ENCODE measurements around the gene ACSF3.
A peak's percentile ranks its signal among the peaks of the same experiment; 100 is the strongest.

Gene ACSF3

GRCh38 chr16:89131783-89132182 is 38.1 kb downstream of the ACSF3 start:
- ATAC-seq (peak; percentile 32), DNase-seq (no peak)

GRCh38 chr16:89132194-89133005 is 38.7 kb downstream of the ACSF3 start:
- no peak for DNase-seq
- no peak for ATAC-seq

GRCh38 chr16:89133457-89134127 is 39.9 kb downstream of the ACSF3 start:
- no peak for ATAC-seq
- no peak for DNase-seq

GRCh38 chr16:89134269-89134668 is 40.6 kb downstream of the ACSF3 start:
- DNase-seq (no peak), ATAC-seq (no peak)

DNA sequence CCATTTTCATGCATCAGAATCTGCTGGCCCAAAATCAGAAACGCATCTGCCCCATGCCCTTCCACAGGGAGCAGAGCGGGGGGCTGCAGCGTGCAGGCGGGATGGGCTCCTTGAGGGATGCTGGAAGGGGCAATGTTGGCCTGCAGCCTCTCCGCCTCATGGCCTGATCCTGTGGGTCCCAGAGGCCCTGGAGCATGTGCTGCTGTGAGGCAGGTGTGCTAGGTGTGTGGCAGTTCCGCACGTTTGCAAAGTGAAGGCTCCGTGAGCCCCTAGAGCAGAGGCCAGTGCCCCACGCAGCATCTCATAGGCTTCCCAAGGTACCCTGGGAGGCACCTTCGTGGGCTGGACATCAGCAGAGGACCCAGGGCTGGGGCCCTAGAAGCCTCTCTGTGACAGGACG is 41.5 kb downstream of the ACSF3 start:
- DNase-seq (no peak), ATAC-seq (no peak)

GRCh38 chr16:89135971-89136765 is 42.5 kb downstream of the ACSF3 start:
- ATAC-seq (no peak), DNase-seq (no peak)

DNA sequence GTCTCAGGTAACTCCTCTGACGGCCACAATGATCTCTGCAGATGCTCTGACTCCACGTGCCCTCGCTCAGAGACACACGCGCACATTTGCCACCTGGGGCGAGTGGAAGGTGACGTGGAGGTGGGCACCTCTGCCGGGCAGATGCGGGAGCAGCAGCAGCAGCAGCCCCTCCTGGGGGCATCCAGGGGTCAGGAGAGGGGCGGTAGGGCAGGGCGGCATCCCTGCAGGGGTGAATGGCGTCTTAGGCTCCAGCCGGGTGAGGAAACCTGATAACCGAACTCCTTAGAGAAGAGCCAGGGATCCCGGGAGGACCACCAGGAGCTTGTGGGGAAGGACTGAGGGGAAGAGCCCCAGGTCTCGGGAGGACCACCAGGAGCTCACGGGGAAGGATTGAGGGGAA is 43.3 kb downstream of the ACSF3 start:
- no peak for DNase-seq
- no peak for ATAC-seq

DNA sequence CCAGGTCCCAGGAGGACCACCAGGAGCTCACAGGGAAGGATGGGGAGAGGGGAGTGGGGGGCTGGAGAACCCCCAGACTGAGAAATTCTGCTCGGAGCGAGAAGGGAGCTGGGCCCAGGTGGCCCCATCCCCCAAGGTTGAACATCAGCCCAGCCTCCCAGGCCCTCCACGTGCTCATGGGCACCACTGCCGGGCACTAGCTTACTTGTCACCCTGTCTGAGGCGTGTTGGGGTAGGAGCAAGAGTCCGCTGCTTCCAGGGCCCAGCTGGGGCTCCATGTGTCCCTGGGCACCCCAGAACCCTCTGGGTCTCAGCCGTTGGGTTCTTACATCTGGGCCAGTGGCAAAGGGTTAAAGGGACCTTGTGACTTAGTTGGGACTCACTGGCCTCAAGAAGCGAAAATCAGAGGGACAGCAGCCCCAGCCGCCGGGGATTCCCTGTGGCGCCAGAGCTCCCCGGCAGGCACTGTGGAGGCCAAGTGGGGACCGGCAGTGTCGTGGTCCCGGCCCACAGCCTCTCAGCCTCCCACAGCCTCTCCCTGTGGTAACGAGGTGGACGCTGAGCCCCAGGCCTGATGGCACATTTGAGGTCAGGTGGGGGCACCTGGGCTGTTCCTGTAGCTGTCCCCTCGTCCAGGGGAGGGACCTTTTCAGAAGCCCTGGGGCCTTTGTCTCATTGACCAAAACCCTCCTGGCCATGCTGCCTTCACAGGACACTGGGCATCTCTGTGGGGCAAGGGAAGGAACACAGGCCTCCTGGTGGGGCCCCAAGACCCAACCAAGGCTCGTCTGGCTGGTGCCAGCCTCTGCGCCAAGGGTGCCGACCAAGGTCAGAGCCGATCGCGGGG is 44.2 kb downstream of the ACSF3 start:
- ATAC-seq (no peak), DNase-seq (no peak)

- ATAC-seq (no peak), DNase-seq (no peak)
Observed at GRCh38 chr16:89138513-89138795, 44.8 kb downstream of the ACSF3 start.

DNA sequence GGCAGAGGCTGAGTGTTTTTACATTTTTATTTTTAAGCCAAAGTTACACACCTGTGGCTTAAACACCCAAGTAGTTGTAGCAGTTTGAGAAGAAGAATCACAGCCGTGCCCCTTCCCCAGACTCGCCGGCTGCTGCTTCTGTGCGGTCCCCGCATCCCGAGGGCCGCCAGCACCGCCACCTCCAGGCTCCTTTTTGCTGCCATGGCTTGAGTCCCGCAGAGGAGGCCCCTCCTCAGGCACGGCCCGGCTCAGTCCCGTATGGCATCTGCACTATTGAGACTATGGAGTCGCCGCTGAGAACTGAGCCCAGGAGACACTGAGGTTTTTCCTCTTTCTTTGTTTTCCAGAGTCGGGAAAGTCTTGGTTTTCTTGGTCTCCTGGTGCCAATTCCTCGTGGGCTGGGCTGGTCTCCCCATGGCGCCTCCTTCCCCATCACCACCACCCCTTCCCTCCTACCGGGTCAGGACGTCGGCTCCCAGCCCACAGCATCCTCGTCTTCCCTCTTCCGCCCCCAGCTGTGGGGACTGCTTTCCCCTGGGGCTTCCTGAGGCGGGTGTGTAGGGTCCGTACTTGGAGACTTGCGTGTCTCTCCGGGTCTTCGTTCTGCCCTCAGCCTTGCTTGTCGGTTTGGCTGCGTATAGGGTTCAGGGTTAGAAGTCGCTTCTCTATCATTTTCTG is 45.3 kb downstream of the ACSF3 start:
- ATAC-seq (no peak), DNase-seq (no peak)

DNA sequence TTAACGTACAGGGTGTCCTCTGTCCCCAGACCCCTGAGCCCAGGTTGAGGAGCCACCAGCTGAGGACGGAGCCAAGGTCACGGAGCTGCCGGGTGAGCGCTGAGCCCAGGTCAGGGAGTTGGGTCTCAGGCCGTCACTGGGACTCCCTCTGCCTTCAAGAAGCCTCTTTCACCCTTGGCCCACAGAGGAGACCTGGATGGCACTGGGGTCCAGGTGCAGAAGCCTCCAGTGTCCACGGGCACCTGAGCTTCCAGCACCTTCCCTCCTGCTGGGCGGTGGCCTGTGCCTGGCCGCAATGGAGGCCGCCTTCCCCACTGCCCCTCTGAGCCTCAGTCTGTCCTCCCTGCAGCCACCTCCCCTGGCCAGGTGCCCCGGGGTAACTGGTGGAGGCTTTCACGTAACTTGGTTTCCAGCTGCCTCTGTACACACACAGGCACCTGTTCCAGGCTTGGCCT is 46.3 kb downstream of the ACSF3 start:
- DNase-seq (no peak), ATAC-seq (no peak)

DNA sequence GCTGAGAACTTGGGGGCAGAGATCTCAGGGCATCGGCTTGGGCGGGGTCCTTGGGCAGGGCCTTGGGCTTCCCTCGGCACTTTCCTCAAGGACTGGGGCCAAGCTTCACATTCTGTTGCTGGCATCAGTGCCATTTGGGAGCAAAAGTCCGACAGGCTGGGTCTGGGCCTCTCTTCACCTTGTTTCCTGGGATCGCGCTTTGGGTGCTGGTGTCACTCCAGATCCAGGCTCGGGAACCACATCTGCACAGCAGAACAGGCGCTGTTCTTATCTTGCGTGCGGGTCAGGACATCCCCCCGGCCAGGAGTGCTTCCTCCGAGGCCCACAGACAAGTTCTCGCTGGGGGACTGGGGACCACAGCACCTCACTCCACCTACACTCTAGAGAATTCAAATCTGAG is 46.7 kb downstream of the ACSF3 start:
- DNase-seq (no peak), ATAC-seq (no peak)

DNA sequence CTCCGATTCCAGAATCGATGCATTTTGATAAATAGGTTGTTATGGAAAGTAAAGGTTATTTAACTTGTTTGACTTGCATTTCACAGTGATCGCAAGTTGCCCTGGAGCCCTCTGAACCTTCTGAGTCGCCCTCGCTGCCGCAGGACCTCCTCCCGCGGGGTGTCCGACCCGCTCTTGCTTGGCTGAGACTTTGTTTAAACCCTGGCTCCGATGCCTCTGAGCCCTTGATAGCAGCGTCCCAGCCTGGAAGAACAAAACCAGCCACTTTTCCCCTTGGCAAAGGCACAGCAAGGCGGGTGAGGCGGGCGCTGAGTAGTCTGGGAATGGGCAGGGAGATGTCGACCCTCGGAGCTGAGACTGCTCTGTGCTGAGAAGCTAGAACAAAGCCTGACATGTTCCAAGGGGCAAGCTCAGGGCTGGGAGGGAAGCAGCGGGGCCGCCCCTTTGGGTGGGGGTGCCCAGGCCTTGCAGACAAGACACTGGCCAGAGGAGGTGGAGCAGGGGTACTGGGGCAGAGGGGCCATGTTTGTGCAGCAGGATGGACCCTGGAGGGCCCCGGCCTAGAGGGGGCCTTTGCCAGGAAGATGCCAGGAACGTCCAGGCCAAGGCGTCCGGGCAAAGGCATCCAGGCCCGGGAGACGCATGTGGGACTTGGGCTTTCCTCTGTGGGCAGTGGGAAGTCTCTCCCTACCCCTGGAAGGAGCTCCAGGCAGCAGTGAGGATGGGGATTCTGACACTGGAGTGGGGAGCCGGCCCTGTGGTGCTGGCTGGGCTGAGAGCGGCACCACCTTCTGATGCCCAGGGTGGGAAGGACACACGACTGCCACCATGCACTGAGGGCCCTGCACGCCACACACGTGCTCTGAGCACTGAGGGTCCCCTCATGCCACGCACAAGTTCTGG is 47.6 kb downstream of the ACSF3 start:
- ATAC-seq (no peak), DNase-seq (no peak)

GRCh38 chr16:89141884-89142267 is 48.2 kb downstream of the ACSF3 start:
- no peak for ATAC-seq
- no peak for DNase-seq

GRCh38 chr16:89142474-89143195 is 49.0 kb downstream of the ACSF3 start:
- DNase-seq (no peak), ATAC-seq (no peak)

GRCh38 chr16:89143201-89143741 is 49.6 kb downstream of the ACSF3 start:
- no peak for ATAC-seq
- DNase-seq, result no peak

DNA sequence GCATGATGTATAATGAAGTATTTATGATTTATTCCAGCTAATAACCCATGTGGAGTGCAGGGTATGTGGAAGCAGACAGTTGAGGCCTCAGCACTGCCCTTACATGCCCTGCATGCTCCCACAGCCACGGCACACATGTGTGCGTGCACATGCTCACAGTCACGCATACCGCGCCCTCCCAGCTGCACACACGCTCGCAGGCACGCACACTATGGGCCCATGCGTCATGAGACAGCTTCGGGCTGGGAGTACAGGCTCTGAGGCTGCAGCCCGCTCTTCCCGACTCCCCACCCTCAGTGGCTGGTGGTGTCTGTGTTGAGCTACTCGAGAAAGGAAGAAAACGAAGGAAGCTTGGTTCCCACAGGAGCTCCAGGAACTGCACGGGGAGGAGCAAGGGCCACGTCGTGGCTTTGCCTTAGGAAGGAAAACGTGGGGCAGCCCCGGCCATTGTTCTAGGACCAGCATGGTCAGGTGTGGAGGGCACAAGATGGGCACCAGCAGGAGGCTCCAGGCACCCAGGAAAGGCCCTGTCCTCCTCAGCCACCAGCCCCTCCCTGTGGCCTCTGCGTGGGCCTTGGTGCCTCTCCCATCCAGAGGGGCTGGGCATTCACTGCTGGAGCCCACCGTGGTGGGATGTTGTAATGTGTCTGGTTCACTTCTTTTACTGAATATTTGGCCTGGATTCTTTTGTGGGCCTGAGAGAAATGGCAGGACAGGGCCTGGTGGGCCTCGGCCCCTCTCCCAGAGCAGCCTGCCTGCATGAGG is 50.4 kb downstream of the ACSF3 start:
- ATAC-seq, result no peak
- no peak for DNase-seq

- no peak for DNase-seq
- no peak for ATAC-seq
Observed at GRCh38 chr16:89144681-89145080, 51.0 kb downstream of the ACSF3 start.

Measured in stimulated activated naive CD8-positive, alpha-beta T cell treated with anti-CD3 and anti-CD28 coated beads, Interleukin-15, Interleukin-2, amounts not matched to agents 100 U/mL and 50 U/mL, for 24 hours (primary cell).